ENCODE data around the gene MPRIP.

DNA sequence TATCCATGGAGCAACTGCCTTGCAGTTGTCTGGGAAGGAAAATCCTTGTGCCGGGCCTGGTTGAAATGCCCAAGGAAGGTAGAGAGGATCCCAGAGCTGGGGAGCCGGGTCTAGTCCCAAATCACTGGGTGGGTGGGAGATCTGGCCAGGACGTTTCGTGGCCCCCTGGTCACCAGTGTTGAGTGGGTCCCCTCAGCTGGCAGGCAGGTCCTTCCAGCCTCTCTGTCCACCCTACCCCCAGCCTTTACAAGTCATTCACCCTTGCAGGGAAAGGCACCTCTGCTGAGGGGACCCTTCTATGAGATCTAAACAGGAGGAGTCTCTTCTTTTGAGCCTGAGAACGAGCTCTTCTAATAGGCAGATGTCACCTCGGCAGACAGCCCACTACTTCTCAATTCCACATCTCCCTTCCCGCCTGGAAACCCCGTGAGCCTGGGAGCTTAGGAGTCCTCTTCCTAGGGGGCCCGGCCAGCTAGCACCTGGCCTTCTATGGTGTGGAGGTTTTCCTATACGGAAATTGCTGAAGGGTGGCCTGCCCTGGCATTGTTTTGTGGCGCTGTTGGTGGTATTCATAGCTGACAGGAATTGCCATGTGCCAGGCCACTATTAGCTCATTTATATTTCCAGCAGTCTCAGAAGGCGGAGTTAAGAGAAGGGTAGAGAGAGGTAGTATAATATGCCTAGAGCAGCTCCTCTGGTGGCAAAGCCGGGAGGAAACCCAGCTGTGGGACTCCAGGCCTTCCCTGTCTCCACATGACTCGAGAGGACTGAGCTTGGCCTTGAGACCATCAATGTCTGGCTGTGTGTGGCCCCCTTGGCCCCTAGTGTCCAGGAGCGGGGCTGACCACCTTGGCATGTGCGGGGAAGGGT lies 13.3 kb downstream of the MPRIP start:
- TF ChIP-seq POLR2A (IDR thresholded peaks at IDR 0.05) = no peak
- TF ChIP-seq, protein P1, sequence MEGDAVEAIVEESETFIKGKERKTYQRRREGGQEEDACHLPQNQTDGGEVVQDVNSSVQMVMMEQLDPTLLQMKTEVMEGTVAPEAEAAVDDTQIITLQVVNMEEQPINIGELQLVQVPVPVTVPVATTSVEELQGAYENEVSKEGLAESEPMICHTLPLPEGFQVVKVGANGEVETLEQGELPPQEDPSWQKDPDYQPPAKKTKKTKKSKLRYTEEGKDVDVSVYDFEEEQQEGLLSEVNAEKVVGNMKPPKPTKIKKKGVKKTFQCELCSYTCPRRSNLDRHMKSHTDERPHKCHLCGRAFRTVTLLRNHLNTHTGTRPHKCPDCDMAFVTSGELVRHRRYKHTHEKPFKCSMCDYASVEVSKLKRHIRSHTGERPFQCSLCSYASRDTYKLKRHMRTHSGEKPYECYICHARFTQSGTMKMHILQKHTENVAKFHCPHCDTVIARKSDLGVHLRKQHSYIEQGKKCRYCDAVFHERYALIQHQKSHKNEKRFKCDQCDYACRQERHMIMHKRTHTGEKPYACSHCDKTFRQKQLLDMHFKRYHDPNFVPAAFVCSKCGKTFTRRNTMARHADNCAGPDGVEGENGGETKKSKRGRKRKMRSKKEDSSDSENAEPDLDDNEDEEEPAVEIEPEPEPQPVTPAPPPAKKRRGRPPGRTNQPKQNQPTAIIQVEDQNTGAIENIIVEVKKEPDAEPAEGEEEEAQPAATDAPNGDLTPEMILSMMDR (IDR thresholded peaks at IDR 0.05) = no peak

Measured in Peyer's patch (tissue), 4 donors.